ENCODE results near the gene ECT2L.
"Not testable (repeated sequence)": the region's sequence is repeated elsewhere in the genome, so short reads cannot be mapped to it uniquely, and the experiment has no call there.

The ECT2L gene

GRCh38 chr6:138863321-138863720 lies 67.4 kb downstream of the ECT2L start:
- DNase-seq, result no peak

DNA sequence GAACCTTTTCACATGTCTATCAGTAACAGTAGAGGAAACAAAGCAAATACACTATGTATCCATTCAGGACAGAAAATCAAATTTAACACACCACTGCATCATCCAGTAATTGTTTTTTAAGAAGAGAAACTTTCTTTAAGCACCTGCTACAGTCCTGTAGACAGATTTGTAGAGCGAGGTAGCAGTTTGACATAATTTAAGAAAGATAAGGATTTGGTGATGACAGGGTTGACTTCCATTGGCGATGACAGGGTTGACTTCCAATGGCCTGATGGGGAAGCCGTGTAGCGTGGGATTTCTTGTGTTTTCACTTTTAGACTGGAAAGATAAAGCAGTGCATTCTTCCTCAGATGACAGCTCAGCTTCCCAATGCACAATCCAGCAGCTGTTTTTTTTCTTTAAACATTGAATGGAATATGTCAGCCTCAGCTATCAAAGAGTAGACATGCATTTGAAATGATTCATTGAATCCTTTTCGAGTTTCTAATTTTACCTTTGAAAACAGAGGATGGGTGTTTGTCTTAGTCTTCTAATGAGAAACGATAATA lies 68.5 kb downstream of the ECT2L start:
- DNase-seq, result no peak

DNA sequence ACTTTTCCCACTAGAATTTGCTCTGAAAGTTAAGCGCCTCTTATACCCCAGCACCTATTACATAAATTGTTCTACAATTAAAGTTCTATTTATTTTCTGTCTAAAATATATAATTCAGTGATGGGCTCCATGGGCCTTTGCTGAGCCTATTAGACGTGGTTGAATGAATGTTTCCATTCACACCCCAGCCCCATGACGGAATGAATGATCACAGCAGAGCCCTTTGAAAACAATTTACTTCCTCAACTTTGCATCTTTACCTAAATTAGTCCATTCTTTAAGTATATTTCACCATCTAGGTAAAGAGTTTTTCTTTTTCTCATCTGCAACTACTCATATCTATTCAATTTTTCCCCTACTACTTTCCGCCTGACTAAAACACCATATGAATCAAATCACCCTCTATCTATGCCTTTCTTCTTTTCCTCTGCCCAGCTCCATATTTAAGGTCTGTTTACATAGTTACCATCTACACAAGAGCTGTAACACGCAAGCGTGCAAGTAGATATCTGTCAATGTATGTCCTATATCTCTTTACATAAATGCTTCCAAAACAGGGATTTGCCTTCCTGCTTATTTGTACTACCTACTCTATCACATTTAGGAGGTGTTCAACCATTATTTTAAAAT lies 69.7 kb downstream of the ECT2L start:
- DNase-seq, result no peak

- no peak for DNase-seq
Observed at GRCh38 chr6:138868181-138868580, 72.3 kb downstream of the ECT2L start.

DNA sequence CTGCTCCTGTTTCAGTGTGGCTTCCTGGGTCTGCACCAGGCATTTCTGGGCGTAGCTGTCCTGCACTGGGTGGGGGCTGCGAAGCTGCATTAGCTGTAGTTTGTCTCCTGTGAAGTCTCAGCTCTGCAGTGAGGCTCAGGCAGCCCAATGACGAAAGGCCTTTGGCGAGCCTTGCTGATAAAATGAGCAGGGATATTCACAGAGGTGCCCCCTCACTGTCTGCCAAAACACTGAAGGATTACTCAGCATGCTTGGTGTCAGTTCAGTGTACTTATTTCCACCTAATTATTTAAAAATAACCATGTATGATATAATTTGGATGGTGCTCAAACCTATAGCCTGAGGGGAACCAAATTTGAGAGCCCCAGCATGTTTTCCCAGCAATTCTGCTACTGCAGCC lies 73.5 kb downstream of the ECT2L start:
- no peak for DNase-seq

DNA sequence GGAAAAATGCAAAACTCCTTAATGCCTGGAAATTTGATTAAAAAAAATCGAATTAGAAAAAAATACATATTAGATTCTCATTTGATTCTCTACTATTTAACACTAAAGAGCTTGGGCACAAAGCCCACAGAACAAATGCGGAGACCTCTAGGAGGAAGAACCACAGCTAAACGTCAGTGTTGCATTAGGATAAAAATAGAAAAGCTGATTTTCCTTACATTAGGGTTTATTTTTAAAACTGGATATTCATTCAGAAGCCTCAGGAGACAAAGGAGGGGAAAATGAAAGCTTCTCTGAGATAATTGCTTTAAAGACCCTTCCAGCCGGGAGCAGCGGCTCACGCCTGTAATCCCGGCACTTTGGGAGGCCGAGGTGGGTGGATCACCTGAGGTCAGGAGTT lies 77.3 kb downstream of the ECT2L start:
- no peak for DNase-seq

GRCh38 chr6:138882369-138883017 lies 86.6 kb downstream of the ECT2L start:
- no peak for DNase-seq

DNA sequence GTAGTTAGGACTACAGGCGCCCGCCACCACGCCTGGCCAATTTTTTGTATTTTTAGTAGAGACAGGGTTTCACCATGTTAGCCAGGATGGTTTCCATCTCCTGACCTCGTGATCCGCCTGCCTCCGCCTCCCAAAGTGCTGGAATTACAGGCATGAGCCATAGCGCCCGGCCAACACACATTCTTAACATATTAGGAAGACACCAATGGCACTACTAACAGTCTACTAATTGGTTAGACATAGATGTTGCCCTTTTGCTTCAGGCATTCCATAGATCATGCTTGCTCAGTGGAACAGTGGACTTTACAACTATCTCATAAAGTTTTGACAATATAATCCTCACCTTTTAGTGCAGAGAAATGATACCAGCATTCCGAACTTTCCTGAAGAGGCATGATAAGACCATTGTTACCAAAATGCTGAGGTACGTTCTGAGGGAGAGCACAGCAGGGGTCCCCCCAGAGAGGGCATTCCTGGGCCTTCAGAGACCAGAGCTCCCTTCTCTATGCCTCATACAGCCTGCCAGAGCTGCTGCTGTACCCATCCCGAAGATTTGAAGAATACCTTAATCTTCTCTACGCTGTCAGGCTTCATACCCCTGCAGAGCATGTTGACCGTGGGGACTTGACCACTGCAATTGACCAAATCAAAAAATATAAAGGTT lies 89.4 kb downstream of the ECT2L start:
- DNase-seq, result no peak

DNA sequence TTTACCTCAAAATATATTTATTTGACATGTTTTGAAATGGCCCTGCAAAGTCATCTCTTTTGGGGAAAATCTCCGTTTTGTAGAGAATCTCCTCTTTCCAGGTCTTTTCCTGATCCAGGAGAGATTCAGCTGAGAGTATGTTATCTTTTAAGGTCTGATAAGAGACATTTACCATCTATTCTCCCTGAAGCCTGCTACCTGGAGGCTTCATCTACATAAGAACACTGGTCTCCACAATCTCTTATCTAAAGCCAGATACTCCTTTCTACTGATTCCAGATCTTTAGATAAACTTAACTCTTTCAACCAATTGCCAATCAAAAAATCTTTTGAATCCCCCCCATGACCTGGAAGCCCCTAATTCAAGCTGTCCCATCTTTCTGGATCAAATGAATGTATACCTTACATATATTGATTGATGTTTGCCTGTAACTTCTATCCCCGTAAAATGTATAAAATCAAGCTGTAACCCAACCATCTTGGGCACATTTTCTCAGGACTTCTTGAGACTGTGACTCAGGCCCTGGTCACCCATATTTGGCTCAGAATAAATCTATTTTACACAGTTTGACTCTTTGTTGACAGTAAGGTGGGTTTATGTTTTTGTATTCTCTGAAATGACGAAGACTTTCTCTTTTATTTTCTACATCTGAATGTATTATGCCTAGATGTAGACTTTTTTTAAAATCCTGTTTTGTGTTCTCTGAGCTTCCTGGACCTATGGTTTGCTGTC lies 95.5 kb downstream of the ECT2L start:
- no peak for DNase-seq

DNA sequence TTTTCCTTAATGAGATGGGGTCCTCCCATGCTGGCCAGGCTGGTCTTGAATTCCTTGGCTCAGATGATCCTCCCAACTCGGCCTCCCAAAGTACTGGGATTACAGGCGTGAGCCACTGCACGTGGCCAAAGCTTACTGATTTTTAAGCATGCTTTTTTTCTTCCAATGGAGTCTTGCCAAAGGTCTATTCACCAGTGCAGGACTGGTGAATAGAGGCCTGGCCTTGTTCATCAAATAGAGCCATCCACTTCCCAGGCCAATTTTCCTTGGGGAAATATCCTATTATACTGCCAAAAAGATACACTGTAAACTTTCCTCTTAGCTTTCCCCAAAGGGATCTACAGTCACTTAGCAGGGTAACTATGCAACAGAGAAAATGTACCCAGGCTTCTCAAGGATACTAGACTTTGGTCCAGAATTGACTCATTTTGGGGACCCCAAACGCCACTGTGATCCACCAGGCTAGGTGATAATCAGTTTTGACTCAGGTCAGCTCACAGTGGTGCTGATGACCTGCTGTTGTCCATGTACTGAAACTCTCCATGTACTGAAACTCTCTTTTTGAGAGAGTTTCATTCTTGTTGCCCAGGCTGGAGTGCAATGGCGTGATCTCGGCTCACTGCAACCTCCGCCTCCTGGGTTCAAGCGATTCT lies 100.3 kb downstream of the ECT2L start:
- no peak for DNase-seq

DNA sequence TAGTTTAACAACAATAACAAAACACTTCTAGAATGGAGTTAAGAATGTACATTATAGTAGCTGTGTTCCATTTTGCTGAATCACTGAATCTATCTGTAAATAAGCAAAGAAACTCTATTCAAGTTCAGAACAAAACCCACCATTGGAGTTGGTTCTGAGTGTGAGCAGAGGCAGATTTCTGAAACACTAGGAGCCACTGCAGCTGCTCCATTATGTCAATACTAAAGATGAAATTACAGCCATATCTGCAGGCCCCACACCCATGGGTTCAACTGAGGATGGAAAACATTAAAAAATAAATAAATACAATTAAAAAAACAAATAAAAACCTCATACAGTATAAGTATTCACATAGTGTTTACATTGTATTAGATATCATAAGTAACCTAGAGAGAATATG lies 101.1 kb downstream of the ECT2L start:
- DNase-seq, result no peak

DNA sequence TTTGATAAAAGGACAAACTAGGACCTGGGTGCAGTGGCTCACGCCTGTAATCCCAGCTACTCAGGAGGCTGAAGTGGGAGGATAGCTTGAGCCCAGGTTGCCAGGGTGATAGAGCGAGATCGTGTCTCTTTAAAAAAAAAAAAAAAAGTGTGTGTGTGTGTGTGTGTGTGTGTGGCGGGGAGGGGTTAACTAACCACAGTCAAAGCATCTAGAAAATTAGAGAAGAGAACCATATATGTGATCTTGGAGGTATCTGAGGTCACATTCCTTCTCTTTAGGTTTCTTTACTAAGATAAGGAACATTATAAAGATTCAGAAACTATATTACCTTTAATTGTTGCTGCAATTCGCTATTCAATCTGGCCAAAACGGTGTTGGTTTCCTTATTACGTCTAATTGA lies 111.3 kb downstream of the ECT2L start:
- DNase-seq, result no peak

GRCh38 chr6:138909511-138909910 lies 113.6 kb downstream of the ECT2L start:
- no peak for DNase-seq

DNA sequence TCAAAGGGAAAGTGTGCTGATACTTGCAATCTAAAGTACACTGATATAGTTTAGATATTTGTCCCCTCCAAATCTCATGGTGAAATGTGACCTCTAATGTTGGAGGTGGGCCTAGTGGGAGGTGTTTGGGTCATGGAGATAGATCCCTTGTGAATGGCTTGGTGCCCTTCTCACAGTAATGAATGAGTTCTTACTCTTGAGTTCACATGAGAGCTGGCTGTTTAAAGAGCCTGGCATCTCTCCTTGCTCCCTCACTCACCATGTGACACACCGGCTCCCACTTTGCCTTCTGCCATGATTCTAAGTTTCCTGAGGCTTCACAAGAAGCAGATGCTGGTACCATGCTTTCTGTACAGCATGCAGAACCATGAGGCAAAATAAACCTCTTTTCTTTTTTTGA lies 114.1 kb downstream of the ECT2L start:
- no peak for DNase-seq

DNA sequence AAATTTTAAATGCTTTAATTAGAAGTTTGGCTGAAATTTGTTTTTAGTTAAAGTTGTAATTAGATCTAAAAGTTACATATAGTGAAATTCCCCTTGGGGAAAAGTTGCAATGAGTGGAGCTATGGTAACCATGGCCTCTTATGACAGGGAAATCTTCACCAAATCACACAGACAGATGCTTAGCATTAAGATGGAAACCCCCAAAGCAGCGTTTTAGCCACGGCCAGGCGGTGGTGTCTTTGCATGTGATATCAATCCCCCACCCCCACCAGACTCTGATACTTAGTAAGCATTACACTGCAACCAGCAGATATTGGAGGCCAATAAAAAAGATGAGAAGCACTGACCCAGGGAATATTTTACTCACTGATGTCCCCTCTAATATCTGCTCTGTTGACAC lies 116.4 kb downstream of the ECT2L start:
- DNase-seq, result no peak

DNA sequence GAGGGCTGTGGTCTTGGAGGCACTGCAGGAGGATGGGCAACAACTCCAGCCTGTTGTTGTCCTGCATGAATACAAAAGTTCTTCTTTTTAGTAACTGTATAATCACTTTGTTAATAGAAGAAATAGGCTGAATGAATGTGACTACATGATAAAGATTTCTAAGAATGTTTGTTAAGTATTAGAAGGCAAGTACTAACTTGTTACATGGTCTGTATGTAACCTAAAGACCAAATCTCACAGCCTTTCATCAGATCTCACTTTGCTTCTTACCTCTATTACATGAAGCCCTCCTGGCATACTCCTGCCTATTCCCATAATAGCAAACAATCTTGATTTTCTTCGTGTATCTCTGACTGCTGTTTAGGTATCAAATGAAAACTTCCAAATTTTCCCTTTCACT lies 118.8 kb downstream of the ECT2L start:
- DNase-seq, result no peak

GRCh38 chr6:138920906-138921305 lies 125.0 kb downstream of the ECT2L start:
- no peak for DNase-seq

- no peak for DNase-seq
Observed at GRCh38 chr6:138923561-138923960, 127.7 kb downstream of the ECT2L start.

GRCh38 chr6:138925806-138926205 lies 129.9 kb downstream of the ECT2L start:
- DNase-seq, result no peak

- DNase-seq, result no peak
Observed at GRCh38 chr6:138926579-138926978, 130.7 kb downstream of the ECT2L start.

DNA sequence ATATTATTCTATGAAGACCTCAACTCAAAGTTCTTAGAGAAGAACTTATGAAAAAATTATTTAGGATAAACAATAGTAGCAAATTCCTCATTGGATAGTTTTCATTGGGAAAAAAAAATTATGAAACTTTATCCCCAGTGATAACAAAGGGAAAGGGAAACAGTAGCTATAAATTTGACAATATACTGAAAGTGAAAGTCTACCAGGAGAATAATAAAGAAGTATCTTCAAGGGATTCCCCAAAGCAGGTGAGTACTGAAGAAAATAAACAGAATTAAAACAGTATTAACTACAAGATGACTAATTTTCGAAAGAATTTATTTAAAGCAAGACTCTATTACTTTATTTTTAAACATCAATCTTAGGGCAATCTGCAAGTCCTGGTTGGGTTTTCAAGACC lies 135.8 kb downstream of the ECT2L start:
- DNase-seq, result no peak

DNA sequence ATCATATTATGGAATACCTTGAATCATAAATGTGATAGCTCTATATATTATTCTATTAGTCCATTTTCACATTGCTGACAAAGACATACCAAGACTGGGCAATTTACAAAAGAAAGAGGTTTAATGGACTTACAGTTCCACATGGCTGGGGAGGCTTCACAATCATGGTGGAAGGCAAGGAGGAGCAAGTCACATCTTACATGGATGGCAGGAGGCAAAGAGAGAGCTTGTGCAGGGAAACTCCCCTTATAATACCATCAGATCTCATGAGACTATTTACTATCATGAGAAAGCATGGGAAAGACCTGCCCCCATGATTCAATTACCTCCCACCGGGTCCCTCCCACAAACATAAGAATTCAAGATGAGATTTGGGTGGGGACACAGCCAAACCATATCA lies 141.0 kb downstream of the ECT2L start:
- DNase-seq, result not testable (repeated sequence)

DNA sequence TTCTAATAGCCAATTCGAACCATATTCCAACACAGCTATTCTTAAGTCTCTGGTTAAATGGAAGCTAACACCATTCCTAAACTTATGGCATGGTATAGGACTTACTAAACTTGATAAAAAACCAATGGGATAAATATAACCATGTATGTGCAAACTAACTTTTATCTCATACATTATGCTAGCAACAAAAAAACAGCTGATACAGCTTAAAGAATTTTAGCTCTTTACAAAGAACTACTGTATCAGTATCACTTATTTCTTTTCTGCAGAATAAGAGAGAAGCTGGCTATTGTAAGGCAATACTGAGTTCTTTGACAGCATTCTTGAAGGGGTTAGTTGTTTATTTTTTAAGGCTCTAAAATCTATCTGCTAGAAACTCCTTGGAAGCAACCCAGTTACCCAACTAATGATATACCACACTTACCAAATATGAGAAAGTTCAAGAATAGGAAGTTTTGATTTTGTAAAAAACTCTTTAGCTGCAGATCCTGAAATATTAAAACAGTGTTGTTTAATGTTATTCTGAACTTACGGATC lies 147.3 kb downstream of the ECT2L start:
- no peak for DNase-seq

All from activated CD4-positive, CD25-positive, alpha-beta regulatory T cell (primary cell).